ENCODE results near the gene CDK6. TPM values are rescaled to one million over a fixed set of nuclear protein-coding genes. Genes with fewer than 3 reads are reported as not detected.

The CDK6 gene
- polyA plus RNA-seq, 1 donor (not counting 4 experiments of a cell fraction or from before 2014, with no cell fraction given): 53.5 TPM

DNA sequence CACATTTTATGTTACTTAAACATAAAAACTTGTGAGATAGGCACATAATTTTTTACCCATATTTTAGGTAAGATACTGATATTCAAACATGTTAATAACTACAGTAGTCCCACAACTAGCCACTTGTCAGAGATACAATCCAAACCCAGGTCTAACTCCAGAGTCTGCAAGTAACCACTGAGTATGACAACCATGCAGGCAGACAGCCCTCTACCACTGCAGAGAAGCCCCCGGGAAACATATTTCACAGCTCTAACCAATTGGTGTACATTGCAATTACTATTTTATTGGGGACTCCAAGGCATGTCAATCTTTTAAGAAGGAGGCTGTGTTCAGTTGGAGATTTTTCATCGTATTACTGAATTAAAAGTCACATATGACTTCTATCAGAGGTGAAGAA lies 139.0 kb downstream of the CDK6 start:
- Histone ChIP-seq H2AFZ (ENCODE audit: control insufficient read depth, low read length) (no peak overlapping the region), H3K27me3 (ENCODE audit: control insufficient read depth, extremely low read depth, insufficient read depth, low read length) (no peaks in the 10 kb centered on the region), H3K9ac (ENCODE audit: control insufficient read depth, extremely low read depth, insufficient read depth, low read length) (no peak overlapping the region), H3K9me1 (ENCODE audit: control insufficient read depth, extremely low read depth, insufficient read depth, low read length) (no peaks in the 10 kb centered on the region), H3K27ac (ENCODE audit: control insufficient read depth, insufficient read depth, low read length) (no peak overlapping the region), H3K9me3 (ENCODE audit: control insufficient read depth, low read depth, low read length) (no peaks in the 10 kb centered on the region), H4K20me1 (ENCODE audit: control insufficient read depth, extremely low read depth, insufficient read depth, low read length) (no peaks in the 10 kb centered on the region), H3K79me2 (ENCODE audit: control insufficient read depth, insufficient read depth, low read length) (peaks cover 68% of the 10 kb centered on the region), H3K4me1 (ENCODE audit: control insufficient read depth, extremely low read depth, insufficient read depth, low read length) (peaks cover 4% of the 10 kb centered on the region), H3K4me2 (ENCODE audit: control insufficient read depth, extremely low read depth, insufficient read depth, low read depth, low read length) (no peak overlapping the region), H3K4me3 (ENCODE audit: control insufficient read depth in 2 of 3, extremely low read depth in 1 of 3, insufficient read depth in 2 of 3, low read depth in 1 of 3, low read length in 3 of 3) (no peak overlapping the region), H3K36me3 (ENCODE audit: control insufficient read depth in 2 of 2, extremely low read depth in 1 of 2, insufficient read depth in 2 of 2, low read length in 2 of 2) (peaks cover 0 to 4% of the 10 kb centered on the region in 2 experiments)
- FAIRE-seq: no peak
- TF ChIP-seq, protein P1, sequence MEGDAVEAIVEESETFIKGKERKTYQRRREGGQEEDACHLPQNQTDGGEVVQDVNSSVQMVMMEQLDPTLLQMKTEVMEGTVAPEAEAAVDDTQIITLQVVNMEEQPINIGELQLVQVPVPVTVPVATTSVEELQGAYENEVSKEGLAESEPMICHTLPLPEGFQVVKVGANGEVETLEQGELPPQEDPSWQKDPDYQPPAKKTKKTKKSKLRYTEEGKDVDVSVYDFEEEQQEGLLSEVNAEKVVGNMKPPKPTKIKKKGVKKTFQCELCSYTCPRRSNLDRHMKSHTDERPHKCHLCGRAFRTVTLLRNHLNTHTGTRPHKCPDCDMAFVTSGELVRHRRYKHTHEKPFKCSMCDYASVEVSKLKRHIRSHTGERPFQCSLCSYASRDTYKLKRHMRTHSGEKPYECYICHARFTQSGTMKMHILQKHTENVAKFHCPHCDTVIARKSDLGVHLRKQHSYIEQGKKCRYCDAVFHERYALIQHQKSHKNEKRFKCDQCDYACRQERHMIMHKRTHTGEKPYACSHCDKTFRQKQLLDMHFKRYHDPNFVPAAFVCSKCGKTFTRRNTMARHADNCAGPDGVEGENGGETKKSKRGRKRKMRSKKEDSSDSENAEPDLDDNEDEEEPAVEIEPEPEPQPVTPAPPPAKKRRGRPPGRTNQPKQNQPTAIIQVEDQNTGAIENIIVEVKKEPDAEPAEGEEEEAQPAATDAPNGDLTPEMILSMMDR (optimal IDR thresholded peaks at IDR 0.05 in 1 of 3, IDR thresholded peaks at IDR 0.05 in 1 of 3, conservative IDR thresholded peaks at IDR 0.05 in 1 of 3; ENCODE audit: extremely low read depth in 1 of 3, insufficient read depth in 2 of 3, low read length in 3 of 3): no peak
- no peak for TF ChIP-seq EZH2 (IDR thresholded peaks at IDR 0.05; ENCODE audit: low read length)
- dilution Hi-C loops (cut with MboI; ENCODE audit: extremely low pct_ligation_motif_present, low sequenced_read_pairs): no loop called here
- no peak for DNase-seq (ENCODE audit: low read depth, low spot score)

DNA sequence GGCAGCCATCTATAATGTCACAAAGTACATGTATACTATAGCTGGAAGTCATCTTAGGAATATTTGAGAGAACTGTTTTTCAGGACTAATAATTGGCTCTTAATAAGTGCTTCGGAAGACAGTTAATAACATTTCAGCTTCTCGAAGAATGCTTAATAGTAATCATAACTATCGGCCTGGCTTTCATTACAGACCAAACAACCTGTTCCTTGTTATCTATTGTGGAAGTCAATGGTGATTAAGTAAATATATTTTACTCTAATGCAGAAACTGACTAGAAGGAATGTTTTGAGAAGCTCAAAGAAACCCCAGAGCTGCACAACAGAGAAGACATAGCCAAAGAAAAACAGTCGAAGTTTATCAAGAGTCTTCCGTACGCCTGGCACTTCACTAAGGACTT lies 139.4 kb downstream of the CDK6 start:
- dilution Hi-C loops (cut with MboI; ENCODE audit: extremely low pct_ligation_motif_present, low sequenced_read_pairs): no loop called here
- H3K27ac ChIP-seq (ENCODE audit: control insufficient read depth, insufficient read depth, low read length): no peak overlapping the region

More for the DNA sequence above, 139.4 kb downstream of the CDK6 start:
- peaks cover 4% of the 10 kb centered on the region for H3K4me1 ChIP-seq (ENCODE audit: control insufficient read depth, extremely low read depth, insufficient read depth, low read length)
- H2AFZ ChIP-seq (ENCODE audit: control insufficient read depth, low read length): no peak overlapping the region
- H3K9me3 ChIP-seq (ENCODE audit: control insufficient read depth, low read depth, low read length): no peaks in the 10 kb centered on the region
- H3K9ac ChIP-seq (ENCODE audit: control insufficient read depth, extremely low read depth, insufficient read depth, low read length): no peak overlapping the region
- FAIRE-seq: no peak
- TF ChIP-seq EZH2 (IDR thresholded peaks at IDR 0.05; ENCODE audit: low read length): no peak
- TF ChIP-seq, protein P1 (optimal IDR thresholded peaks at IDR 0.05 in 1 of 3, IDR thresholded peaks at IDR 0.05 in 1 of 3, conservative IDR thresholded peaks at IDR 0.05 in 1 of 3; ENCODE audit: extremely low read depth in 1 of 3, insufficient read depth in 2 of 3, low read length in 3 of 3): no peak
- H3K27me3 ChIP-seq (ENCODE audit: control insufficient read depth, extremely low read depth, insufficient read depth, low read length): no peaks in the 10 kb centered on the region
- no peak for DNase-seq (ENCODE audit: low read depth, low spot score)
- peaks cover 0 to 4% of the 10 kb centered on the region in 2 experiments for H3K36me3 ChIP-seq (ENCODE audit: control insufficient read depth in 2 of 2, extremely low read depth in 1 of 2, insufficient read depth in 2 of 2, low read length in 2 of 2)
- no peak overlapping the region for H3K4me2 ChIP-seq (ENCODE audit: control insufficient read depth, extremely low read depth, insufficient read depth, low read depth, low read length)
- no peaks in the 10 kb centered on the region for H4K20me1 ChIP-seq (ENCODE audit: control insufficient read depth, extremely low read depth, insufficient read depth, low read length)
- H3K79me2 ChIP-seq (ENCODE audit: control insufficient read depth, insufficient read depth, low read length): peaks cover 69% of the 10 kb centered on the region
- no peak overlapping the region for H3K4me3 ChIP-seq (ENCODE audit: control insufficient read depth in 2 of 3, extremely low read depth in 1 of 3, insufficient read depth in 2 of 3, low read depth in 1 of 3, low read length in 3 of 3)
- no peaks in the 10 kb centered on the region for H3K9me1 ChIP-seq (ENCODE audit: control insufficient read depth, extremely low read depth, insufficient read depth, low read length)

Data from keratinocyte (primary cell).